DOHH2 (cell line): ENCODE data around the gene RYR2.

Source experiments
- EZH2phosphoT487 ChIP-seq: fragments of 200-600 bp; sonication (generic); IDR thresholded peaks from 2 replicates; pipeline ENCODE4 v1.6.1; 2017; ENCODE audit warnings: borderline replicate concordance, mild to moderate bottlenecking, antibody characterized with exemption, low read length, moderate library complexity, mixed read lengths
- TF ChIP-seq, protein P1 (sequence below): fragments of 200-600 bp; sonication (generic); IDR thresholded peaks from one replicate; pipeline ENCODE4 v1.5.1; 2014; ENCODE audit warnings: antibody characterized with exemption, mild to moderate bottlenecking, low read depth, low read length; ENCODE audit not compliant: poor library complexity, severe bottlenecking

- TF ChIP-seq, protein P1, sequence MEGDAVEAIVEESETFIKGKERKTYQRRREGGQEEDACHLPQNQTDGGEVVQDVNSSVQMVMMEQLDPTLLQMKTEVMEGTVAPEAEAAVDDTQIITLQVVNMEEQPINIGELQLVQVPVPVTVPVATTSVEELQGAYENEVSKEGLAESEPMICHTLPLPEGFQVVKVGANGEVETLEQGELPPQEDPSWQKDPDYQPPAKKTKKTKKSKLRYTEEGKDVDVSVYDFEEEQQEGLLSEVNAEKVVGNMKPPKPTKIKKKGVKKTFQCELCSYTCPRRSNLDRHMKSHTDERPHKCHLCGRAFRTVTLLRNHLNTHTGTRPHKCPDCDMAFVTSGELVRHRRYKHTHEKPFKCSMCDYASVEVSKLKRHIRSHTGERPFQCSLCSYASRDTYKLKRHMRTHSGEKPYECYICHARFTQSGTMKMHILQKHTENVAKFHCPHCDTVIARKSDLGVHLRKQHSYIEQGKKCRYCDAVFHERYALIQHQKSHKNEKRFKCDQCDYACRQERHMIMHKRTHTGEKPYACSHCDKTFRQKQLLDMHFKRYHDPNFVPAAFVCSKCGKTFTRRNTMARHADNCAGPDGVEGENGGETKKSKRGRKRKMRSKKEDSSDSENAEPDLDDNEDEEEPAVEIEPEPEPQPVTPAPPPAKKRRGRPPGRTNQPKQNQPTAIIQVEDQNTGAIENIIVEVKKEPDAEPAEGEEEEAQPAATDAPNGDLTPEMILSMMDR, result no peak
- TF ChIP-seq EZH2phosphoT487, result no peak
Measured at GRCh38 chr1:237229333-237229732, 187.3 kb downstream of the RYR2 start.
